ENCODE data around the gene DNAJB13.
"Not testable (repeated sequence)": the region's sequence is repeated elsewhere in the genome, so short reads cannot be mapped to it uniquely, and the experiment has no call there.

Gene DNAJB13

DNA sequence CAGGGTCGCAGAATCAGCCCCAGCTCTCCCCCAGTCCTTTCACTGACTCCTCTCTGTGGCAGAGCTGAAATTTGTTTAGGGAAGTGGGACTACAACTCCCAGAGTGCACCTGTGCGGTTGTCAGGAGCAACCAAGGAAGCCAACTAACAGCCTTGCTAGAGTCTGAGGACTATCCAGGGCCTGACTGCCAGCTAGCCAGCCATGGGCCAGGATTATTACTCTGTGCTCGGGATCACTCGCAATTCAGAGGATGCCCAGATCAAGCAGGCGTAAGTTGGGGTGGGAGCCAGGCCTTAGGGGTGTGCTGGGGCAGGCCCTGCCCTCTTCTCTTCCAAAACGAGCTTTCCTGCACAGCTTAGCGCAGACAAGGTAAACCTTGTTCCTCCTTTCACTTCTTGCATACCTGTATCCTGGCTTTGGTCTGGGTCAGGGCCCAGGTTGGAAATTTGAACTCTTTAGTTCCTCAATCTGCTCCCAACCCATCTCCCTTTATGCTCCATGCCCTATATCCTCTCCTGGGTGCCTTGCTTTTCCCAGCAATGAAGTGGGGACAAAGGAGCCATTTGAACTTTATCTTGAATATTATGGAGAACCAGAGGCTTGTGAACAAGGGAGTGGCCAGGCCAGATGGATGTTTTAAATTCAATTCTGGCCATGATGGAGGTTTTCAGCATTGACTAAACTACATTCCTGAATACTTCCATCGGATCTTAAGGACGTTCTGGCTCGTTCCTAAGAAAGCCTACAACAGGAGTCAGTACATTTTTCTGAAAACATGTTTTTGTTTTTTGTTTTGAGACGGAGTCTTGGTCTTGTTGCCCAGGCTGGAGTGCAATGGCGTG is at the start of gene DNAJB13:
DNAJB13 (plus strand) TSS at position 158 of the 842 bp plus-strand sequence; CDS start at position 202, 44 bp downstream.
- DNase-seq = peak; percentile 28

DNA sequence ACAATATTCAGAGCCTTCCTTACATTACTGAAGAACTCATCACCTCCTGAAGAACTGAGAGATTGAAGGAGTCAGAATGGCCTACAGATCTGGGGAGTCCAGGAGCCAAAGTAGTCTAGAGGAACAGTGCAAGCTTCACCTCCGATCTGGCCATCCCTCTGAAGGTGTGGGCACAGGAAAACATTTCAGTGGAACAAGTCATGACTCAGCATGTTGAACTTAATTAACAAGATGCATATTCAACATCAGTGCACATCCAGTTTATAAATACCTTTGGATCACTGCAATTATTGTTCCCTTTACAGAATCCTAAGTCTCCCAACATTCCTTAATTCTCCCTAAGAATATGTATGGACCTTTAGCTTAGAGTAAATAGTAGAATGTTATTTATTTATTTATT is 48.5 kb upstream of the DNAJB13 start:
- DNase-seq = no peak

- DNase-seq = no peak
Measured at GRCh38 chr11:73907191-73907590, 43.6 kb upstream of the DNAJB13 start.

- no peak for DNase-seq
Measured at GRCh38 chr11:73912026-73912425, 38.8 kb upstream of the DNAJB13 start.

- no peak for DNase-seq
Measured at GRCh38 chr11:73913472-73913871, 37.4 kb upstream of the DNAJB13 start.

DNA sequence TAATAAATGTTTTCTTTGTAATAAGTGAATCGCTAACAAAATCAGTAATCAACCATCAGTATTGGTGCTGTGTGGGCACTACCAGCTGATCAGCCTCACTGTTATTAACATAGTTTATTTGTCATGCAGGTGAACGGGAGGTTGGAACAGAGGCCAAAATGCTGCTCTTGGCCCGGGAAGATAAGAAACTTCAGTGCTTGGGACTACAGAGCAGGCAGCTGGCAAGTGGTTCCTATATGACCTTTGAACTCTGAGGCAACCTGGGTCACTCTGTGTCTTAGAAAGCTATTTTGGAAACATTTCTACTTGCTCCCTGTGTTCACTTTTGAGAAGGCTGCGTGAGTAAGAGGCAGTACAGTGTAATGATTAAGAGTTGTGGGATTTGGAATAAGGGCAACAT is 36.5 kb upstream of the DNAJB13 start:
- no peak for DNase-seq

DNA sequence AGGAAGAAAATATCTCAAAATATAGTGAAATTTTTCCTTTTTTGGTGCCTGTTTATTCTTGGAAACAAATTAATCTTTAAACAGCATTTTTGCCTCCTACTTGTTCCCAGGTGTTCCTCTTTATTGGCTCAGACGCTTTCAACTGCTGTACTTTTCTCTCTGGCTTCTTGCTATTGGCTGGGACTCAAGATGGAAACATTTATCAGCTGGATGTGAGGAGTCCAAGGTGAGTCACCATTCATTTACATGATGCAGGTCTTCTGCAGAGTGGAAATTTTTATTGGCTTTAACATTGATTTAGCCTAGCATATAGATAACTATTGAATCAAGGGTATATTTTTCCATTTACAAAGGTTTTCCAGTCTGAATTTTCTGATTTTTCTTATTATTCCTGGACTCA is 34.4 kb upstream of the DNAJB13 start:
- DNase-seq = no peak

DNA sequence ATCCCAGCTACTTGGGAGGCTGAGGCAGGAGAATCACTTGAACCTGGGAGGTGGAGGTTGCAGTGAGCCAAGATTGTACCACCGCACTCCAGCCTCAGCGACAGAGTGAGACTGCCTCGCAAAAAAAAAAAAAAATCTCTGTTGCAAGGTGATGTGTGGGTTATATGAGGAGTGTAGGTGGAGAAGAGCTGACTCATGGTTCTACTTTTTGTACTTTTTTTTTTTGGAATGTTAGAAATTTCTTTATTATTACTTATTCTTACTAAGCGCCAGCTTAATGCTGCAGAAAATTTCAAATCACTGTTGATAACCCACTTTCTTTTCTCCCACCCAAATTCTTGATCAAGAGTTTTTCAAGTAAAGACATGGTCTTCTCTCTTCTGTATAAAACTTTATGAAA is 29.6 kb upstream of the DNAJB13 start:
- DNase-seq = no peak

DNA sequence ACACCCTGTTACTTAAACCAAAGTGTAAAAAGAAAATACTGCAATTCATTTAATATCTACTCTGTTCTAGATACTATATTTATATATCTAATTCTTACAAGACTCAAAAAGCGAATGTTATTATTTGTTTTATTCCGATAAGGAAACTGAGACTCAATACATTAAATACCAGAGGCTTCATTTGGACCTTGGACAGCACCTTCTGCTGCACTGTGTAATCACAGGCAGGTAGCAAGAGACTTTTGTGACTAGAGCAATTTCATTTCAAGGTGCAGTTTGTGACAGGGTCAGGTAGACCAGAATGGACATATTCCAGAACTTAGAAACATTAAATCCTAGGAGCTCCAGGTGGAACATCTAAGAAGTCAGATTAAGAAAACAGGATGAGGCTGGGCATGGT is 21.4 kb upstream of the DNAJB13 start:
- DNase-seq = no peak

- DNase-seq = peak; percentile 48
Measured at GRCh38 chr11:73931039-73931645, 19.7 kb upstream of the DNAJB13 start.

DNA sequence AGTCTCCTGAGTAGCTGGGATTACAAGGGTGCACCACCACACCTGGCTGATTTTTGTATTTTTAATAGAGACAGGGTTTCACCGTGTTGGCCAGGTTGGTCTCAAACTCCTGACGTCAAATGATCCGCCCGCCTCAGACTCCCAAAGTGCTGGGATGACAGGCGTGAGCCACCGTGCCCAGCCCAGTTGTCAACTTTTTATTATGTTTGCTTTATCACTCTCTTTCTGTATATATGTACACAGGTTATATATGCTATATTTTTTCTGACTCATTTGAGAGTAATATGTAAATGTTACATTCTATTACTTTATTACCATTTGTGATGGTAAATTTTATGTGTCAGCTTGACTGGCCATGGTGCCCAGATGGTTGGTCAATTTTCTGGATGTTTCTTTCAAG is 18.9 kb upstream of the DNAJB13 start:
- no peak for DNase-seq

GRCh38 chr11:73932781-73933180 is 18.0 kb upstream of the DNAJB13 start:
- DNase-seq = no peak

DNA sequence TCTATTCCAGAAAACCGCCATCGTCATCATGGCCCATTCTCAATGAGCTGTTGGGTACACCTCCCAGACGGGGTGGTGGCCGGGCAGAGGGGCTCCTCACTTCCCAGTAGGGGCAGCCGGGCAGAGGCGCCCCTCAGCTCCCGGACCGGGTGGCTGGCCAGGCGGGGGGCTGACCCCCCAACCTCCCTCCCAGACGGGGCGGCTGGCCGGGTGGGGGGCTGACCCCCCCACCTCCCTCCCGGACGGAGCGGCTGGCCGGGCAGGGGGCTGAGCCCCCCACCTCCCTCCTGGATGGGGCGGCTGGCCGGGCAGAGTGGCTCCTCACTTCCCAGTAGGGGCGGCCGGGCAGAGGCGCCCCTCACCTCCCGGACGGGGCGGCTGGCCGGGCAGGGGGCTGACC is 14.8 kb upstream of the DNAJB13 start:
- not testable (repeated sequence) for DNase-seq

GRCh38 chr11:73939096-73939495 is 11.7 kb upstream of the DNAJB13 start:
- no peak for DNase-seq

GRCh38 chr11:73940801-73941570 is 9.8 kb upstream of the DNAJB13 start:
- no peak for DNase-seq

DNA sequence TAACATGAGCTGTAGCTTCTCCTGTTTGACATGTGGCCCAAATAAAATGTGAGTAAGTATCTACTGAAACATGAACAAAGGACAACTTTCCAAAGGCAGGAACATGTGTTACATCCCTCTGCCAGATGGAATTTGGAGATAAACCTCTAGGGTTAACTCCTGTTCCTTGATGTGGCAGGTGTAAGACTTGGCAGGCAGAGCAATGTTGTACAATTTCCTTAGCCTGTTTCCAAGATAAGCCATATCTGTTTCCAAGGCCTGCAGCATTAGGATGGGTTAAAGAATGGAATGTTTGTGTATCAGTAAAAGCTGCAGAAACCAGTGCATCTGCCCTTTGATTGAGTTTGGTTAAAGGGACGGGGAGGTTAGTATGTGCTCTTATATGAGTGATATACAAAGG is 8.8 kb upstream of the DNAJB13 start:
- DNase-seq = no peak

GRCh38 chr11:73944085-73944484 is 6.7 kb upstream of the DNAJB13 start:
- DNase-seq = no peak

DNA sequence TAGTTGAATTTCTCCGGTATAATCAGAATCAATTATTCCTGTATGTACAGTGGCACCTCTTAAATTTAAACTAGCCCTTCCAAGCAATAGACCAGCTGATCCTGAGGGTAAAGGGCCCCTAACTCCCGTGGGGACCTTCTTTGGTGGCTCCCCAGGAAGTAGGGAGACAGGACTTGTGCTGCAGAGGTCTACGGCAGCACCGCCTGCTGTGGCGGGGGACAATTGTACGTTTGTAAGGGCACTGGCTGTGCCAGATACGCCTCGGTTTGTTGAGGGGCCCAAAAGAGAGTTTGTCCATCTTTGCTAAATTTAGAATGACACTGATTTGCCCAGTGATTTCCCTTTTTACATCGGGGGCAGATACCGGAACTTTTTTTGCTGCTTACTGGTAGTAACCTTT is 5.9 kb upstream of the DNAJB13 start:
- no peak for DNase-seq

DNA sequence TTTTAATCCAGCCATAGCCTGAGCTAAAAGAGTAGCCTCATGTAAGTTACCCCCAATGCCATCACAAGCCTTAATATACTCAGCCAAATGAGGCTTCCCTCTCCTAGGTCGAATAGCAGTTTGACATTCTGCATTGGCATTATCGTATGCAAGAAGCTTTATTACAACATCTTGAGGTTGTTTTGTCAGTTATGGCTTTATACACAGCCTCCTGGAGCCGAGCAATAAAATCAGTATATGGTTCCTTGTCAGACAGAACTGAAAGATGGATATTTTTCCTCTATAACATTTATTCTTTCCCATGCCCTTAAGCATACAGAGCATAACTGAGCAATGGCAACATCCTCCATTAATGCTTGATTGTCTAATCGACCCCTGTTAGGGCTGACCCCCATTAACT is 5.4 kb upstream of the DNAJB13 start:
- no peak for DNase-seq

GRCh38 chr11:73946798-73947458 is 3.9 kb upstream of the DNAJB13 start:
- DNase-seq = no peak

DNA sequence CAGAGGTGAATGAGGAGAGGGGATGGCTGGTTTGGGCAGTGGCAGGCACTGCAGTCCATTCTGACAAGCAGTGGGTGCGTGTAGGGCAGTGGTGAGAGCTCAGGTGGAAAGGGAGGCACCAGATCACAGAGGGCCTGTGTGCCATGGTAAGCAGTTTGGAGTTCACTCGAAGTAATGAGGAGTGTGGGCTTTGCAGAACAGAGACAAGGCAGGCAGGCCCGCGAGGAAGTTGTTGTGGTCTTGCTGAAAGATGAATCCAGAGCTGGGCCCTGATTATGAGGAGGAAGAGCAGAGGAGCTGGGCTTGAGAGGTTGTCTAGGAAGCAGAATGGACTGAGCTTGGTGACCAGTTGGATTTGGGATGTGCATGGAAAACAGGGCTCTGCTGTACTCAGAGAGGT is 1.6 kb upstream of the DNAJB13 start:
- no peak for DNase-seq

GRCh38 chr11:73949912-73950311 is 914 bp upstream of the DNAJB13 start:
- no peak for DNase-seq

GRCh38 chr11:73951797-73952196 is 971 bp downstream of the DNAJB13 start:
- no peak for DNase-seq

Measured in NCI-H146 (cell line).